Right lobe of liver (tissue), 6 donors: Measurements from ENCODE around the gene ATM. TPM values are rescaled to one million over a fixed set of nuclear protein-coding genes. Genes with fewer than 3 reads are reported as not detected.

Source experiments
- ATAC-seq, 4 donors: fragments of 200-7000 bp; cut with Tn5 transposase; one replicate each; pipeline ENCODE4 v1.9.1; 2020; ENCODE audit warnings: mild to moderate bottlenecking in 4 of 4, moderate library complexity in 4 of 4
- DNase-seq, 3 donors: peaks; one replicate each; pipeline ENCODE4 v3.0.0-alpha.2; 2020
- H3K27ac ChIP-seq, 3 donors: fragments of 200-600 bp; one replicate each; pipeline ENCODE4 v1.8.0; 2022
- H3K27me3 ChIP-seq, 2 donors: fragments of 200-600 bp; one replicate each; pipeline ENCODE4 v1.8.0; 2022
- H3K36me3 ChIP-seq, 4 donors: fragments of 200-600 bp; sonication (generic) in 1 of 4; one replicate each; pipeline versions ENCODE4 v1.5.1 to v1.8.0; 2017 to 2022; ENCODE audit warnings: control low read depth in 1 of 4
- H3K4me1 ChIP-seq, 4 donors: fragments of 200-600 bp; sonication (generic) in 1 of 4; one replicate each; pipeline versions ENCODE4 v1.5.1 to v1.8.0; 2017 to 2022; ENCODE audit warnings: control low read depth in 1 of 4
- H3K4me3 ChIP-seq, 3 donors: fragments of 200-600 bp; one replicate each; pipeline ENCODE4 v1.8.0; 2022
- H3K9me3 ChIP-seq, 4 donors: fragments of 200-600 bp; sonication (generic) in 1 of 4; one replicate each; pipeline versions ENCODE4 v1.5.1 to v1.8.0; 2017 to 2022; ENCODE audit warnings: control low read depth in 1 of 4
- CTCF ChIP-seq, 4 donors: fragments of 200-600 bp in 3 of 4; fragments of 450-650 bp in 1 of 4; IDR thresholded peaks; one replicate each; pipeline versions ENCODE4 v1.5.1 to v1.8.0; 2016 to 2022; ENCODE audit warnings: antibody characterized with exemption in 4 of 4, mild to moderate bottlenecking in 2 of 4
- POLR2A ChIP-seq: fragments of 450-650 bp; IDR thresholded peaks from one replicate; pipeline ENCODE4 v1.6.1; 2017; ENCODE audit warnings: antibody characterized with exemption, mild to moderate bottlenecking
- WGBS: methylation state at CpG from one replicate; pipeline ENCODE4 v1.1.6; 2018; ENCODE audit warnings: low coverage, low lambda C conversion rate; ENCODE audit not compliant: insufficient coverage; ENCODE audit errors: missing lambda C conversion rate; 5-methylcytosine and 5-hydroxymethylcytosine counted together
- intact Hi-C, 2 donors: fragments of 100-400 bp; cut with DNase I; formaldehyde crosslinking; loops; one replicate each; pipeline versions ENCODE4 v1.11.2 to v1.14.1; 2022
- total RNA-seq, 6 experiments: library from RNA; depleted of rRNA in 2 of 6; stranded (reverse); fragments of >200 nt in 2 of 6; fragmentation: NEBNext Ultra II Directional in 3 of 6; extraction: Animal tissue kit (Norgen Biotek cat#: 25700) in 3 of 6; gene quantifications; one replicate each; pipeline versions ENCODE4 v1.1.0 to v1.2.4, GENCODE V29; 2016 to 2023
- donor health status: DM: no; HTN: yes; CAD: no.
- donor health status: DM: no; HTN: no; CAD: no.
- donor health status: DM: no; HTN: no; CAD: no.
- donor health status: DM: no; HTN: yes; CAD: no.
- donor health status: DM: no; HTN: yes; CAD: no.

Gene ATM
- total RNA-seq, 6 experiments from 2014 or later = 24.9 to 47.1 (median 32.4) TPM

- ATAC-seq (no peak), DNase-seq (no peak)
- H3K36me3 ChIP-seq = peaks cover 0 to 10% (median 4%) of the 10 kb centered on the region in 4 donors
- no peak overlapping the region for H3K4me3 ChIP-seq
- TF ChIP-seq CTCF (IDR thresholded peaks at IDR 0.05) (no peak), POLR2A (no peak)
- intact Hi-C loops = no loop called here
- no peaks in the 10 kb centered on the region for H3K27me3 ChIP-seq
- H3K4me1 ChIP-seq = no peaks in the 10 kb centered on the region
- no peak overlapping the region for H3K27ac ChIP-seq
- H3K9me3 ChIP-seq = no peaks in the 10 kb centered on the region
- WGBS = 96% methylated on average over 3 of the region's 9 CpGs
Measured at GRCh38 chr11:108204376-108204775, 18.5 kb upstream of the ATM start.

GRCh38 chr11:108204929-108205499, 17.9 kb upstream of the ATM start:
- Histone ChIP-seq H3K27me3 (no peaks in the 10 kb centered on the region), H3K27ac (no peak overlapping the region), H3K36me3 (peaks cover 0 to 10% (median 4%) of the 10 kb centered on the region in 4 donors), H3K9me3 (no peaks in the 10 kb centered on the region), H3K4me3 (no peak overlapping the region), H3K4me1 (no peaks in the 10 kb centered on the region)
- ATAC-seq (no peak), DNase-seq (no peak)
- intact Hi-C loops = no loop called here
- TF ChIP-seq CTCF (IDR thresholded peaks at IDR 0.05) (no peak), POLR2A (no peak)
- 87% methylated on average over 4 of the region's 4 CpGs for WGBS

- WGBS = 100% methylated on average over 3 of the region's 6 CpGs
- H3K27ac ChIP-seq = no peak overlapping the region
- DNase-seq = no peak
- intact Hi-C loops = no loop called here
- H3K4me3 ChIP-seq = no peak overlapping the region
- no peaks in the 10 kb centered on the region for H3K27me3 ChIP-seq
- ATAC-seq = peak in 1 of 4 donors; percentile 36
- no peak for TF ChIP-seq CTCF (IDR thresholded peaks at IDR 0.05)
- TF ChIP-seq POLR2A = no peak
- peaks cover 0 to 10% (median 4%) of the 10 kb centered on the region in 4 donors for H3K36me3 ChIP-seq
- H3K4me1 ChIP-seq = no peaks in the 10 kb centered on the region
- H3K9me3 ChIP-seq = no peaks in the 10 kb centered on the region
Measured at GRCh38 chr11:108206171-108206570, 16.7 kb upstream of the ATM start.

GRCh38 chr11:108206969-108207682, 15.7 kb upstream of the ATM start:
- WGBS = 78% methylated on average over 2 of the region's 8 CpGs
- Histone ChIP-seq H3K9me3 (no peaks in the 10 kb centered on the region), H3K36me3 (peaks cover 0 to 10% (median 4%) of the 10 kb centered on the region in 4 donors), H3K4me1 (no peaks in the 10 kb centered on the region), H3K27me3 (no peaks in the 10 kb centered on the region), H3K4me3 (no peak overlapping the region), H3K27ac (no peak overlapping the region)
- intact Hi-C loops = no loop called here
- DNase-seq = no peak
- ATAC-seq = peak in 1 of 4 donors; percentile 20
- no peak for TF ChIP-seq CTCF (IDR thresholded peaks at IDR 0.05)
- no peak for TF ChIP-seq POLR2A
